Activated CD4-positive, CD25-positive, alpha-beta regulatory T cell treated with anti-CD3 and anti-CD28 coated beads, Interleukin-2, amount 50 U/mL, for 16 hours (primary cell): ENCODE data around the gene TEDC1.

Experiments
- DNase-seq: peaks from one replicate; pipeline ENCODE4 v3.0.0-alpha.2; 2020; ENCODE audit warnings: low read depth, low spot score

Gene TEDC1

GRCh38 chr14:105490572-105491365 lies at the start of gene TEDC1:
Gene TEDC1, plus strand, starts transcription at chr14:105491246. Its CDS starts 130 bp downstream, at chr14:105491376.
- peak; percentile 98 for DNase-seq

- no peak for DNase-seq
Observed at GRCh38 chr14:105442125-105442524, 48.9 kb upstream of the TEDC1 start.

GRCh38 chr14:105442834-105443233 lies 48.2 kb upstream of the TEDC1 start:
- no peak for DNase-seq

- DNase-seq = no peak
Observed at GRCh38 chr14:105444859-105445258, 46.2 kb upstream of the TEDC1 start.

GRCh38 chr14:105445290-105445689 lies 45.8 kb upstream of the TEDC1 start:
- DNase-seq = no peak

GRCh38 chr14:105445901-105446845 lies 44.9 kb upstream of the TEDC1 start:
- DNase-seq = no peak

- no peak for DNase-seq
Observed at GRCh38 chr14:105446971-105447370, 44.1 kb upstream of the TEDC1 start.

- DNase-seq = no peak
Observed at GRCh38 chr14:105447651-105448640, 43.1 kb upstream of the TEDC1 start.

- DNase-seq = peak; percentile 25
Observed at GRCh38 chr14:105448706-105449111, 42.3 kb upstream of the TEDC1 start.

GRCh38 chr14:105449276-105450122 lies 41.5 kb upstream of the TEDC1 start:
- no peak for DNase-seq

GRCh38 chr14:105450123-105450505 lies 40.9 kb upstream of the TEDC1 start:
- no peak for DNase-seq

GRCh38 chr14:105450864-105451720 lies 40.0 kb upstream of the TEDC1 start:
- no peak for DNase-seq

- no peak for DNase-seq
Observed at GRCh38 chr14:105452963-105453362, 38.1 kb upstream of the TEDC1 start.

GRCh38 chr14:105453847-105454246 lies 37.2 kb upstream of the TEDC1 start:
- no peak for DNase-seq

- DNase-seq = no peak
Observed at GRCh38 chr14:105455086-105455640, 35.9 kb upstream of the TEDC1 start.

GRCh38 chr14:105455766-105456660 lies 35.0 kb upstream of the TEDC1 start:
- DNase-seq = no peak

- DNase-seq = no peak
Observed at GRCh38 chr14:105456736-105457617, 34.1 kb upstream of the TEDC1 start.
